K562 (cell line): ENCODE data around the gene ITK. TPM values are rescaled to one million over a fixed set of nuclear protein-coding genes. Genes with fewer than 3 reads are reported as not detected.

Source experiments
- ATAC-seq: fragments of 200-7000 bp; cut with Tn5 transposase; 3 replicates; pipeline ENCODE4 v1.9.1; 2020; ENCODE audit warnings: moderate library complexity
- BruUV-seq: library from RNA; stranded (reverse); fragments of 400-500 nt; replicated peaks from 2 replicates; lab custom pipeline; 2021; lab: Mats Ljungman, UMichigan
- CTCF ChIA-PET: fragments of 300-600 bp; formaldehyde crosslinking; extraction: SDS; loops from one replicate; lab custom pipeline; 2021; ENCODE audit warnings: low intra/inter-chr PET ratio; lab: Yijun Ruan, JAX
- POLR2A ChIA-PET: fragments of 300-600, 350-650 bp; sonication (Branson Sonifier 250); formaldehyde crosslinking; extraction: SDS; loops from one replicate; lab custom pipeline; 2021; ENCODE audit warnings: antibody characterized with exemption, inconsistent platforms; lab: Yijun Ruan, JAX
- DNase-seq, 4 experiments: peaks; one replicate each; pipeline versions ENCODE4 v3.0.0 to v3.0.0-alpha.2; 2011 to 2018; ENCODE audit warnings: low spot score in 3 of 4, mixed read lengths in 3 of 4; ENCODE audit errors: extremely low read depth in 1 of 4
- FAIRE-seq: peaks from 2 replicates; lab custom pipeline; 2011; peaks lifted over from hg19 to GRCh38; lab: Jason Lieb, UNC
- H2AFZ ChIP-seq: 2 replicates; pipeline ENCODE4 v1.6.0; 2011; ENCODE audit warnings: low read depth, low read length, control low read depth, inconsistent platforms
- H3K27ac ChIP-seq: fragments of 200-600 bp; 3 replicates; pipeline ENCODE4 v1.8.0; 2011; ENCODE audit warnings: low read depth, mild to moderate bottlenecking, control low read depth, inconsistent platforms, low read length, moderate library complexity, mixed read lengths; ENCODE audit errors: extremely low read depth
- H3K27me3 ChIP-seq, 2 experiments: fragments of 300-600 bp in 1 of 2; 2 replicates in 1 of 2; 3 replicates in 1 of 2; pipeline versions ENCODE4 v1.6.0 to v1.8.0; 2011; ENCODE audit warnings: inconsistent platforms in 2 of 2, low read length in 2 of 2, mild to moderate bottlenecking in 1 of 2, mixed read lengths in 1 of 2, moderate library complexity in 1 of 2; ENCODE audit not compliant: control insufficient read depth in 2 of 2, insufficient read depth in 2 of 2
- H3K36me3 ChIP-seq: fragments of 300-600 bp; 3 replicates; pipeline ENCODE4 v1.8.0; 2011; ENCODE audit warnings: mild to moderate bottlenecking, low read length, inconsistent platforms; ENCODE audit not compliant: control insufficient read depth, insufficient read depth
- H3K4me1 ChIP-seq, 2 experiments: fragments of 200-600 bp in 1 of 2; replicated peaks in 1 of 2; 2 replicates in 1 of 2; 3 replicates in 1 of 2; pipeline versions ENCODE4 v1.5.1 to v1.8.0; 2011; ENCODE audit warnings: inconsistent platforms in 2 of 2, low read length in 2 of 2, mild to moderate bottlenecking in 1 of 2, mixed read lengths in 1 of 2, moderate library complexity in 1 of 2; ENCODE audit not compliant: control insufficient read depth in 2 of 2, insufficient read depth in 2 of 2
- H3K4me2 ChIP-seq: 2 replicates; pipeline ENCODE4 v1.6.1; 2011; ENCODE audit warnings: low read length, control low read depth, inconsistent platforms, mixed read lengths; ENCODE audit not compliant: insufficient read depth
- H3K4me3 ChIP-seq: fragments of 200-600 bp; sonication (generic), shearing (Covaris generic); 2 replicates; pipeline ENCODE4 v1.5.1; 2016; ENCODE audit warnings: control low read depth, inconsistent platforms
- H3K79me2 ChIP-seq: fragments of 200-600 bp; 3 replicates; pipeline ENCODE4 v1.8.0; 2011; ENCODE audit warnings: low read length, inconsistent platforms; ENCODE audit not compliant: control insufficient read depth, insufficient read depth
- H3K9ac ChIP-seq, 2 experiments: 2 replicates each; pipeline versions ENCODE4 v1.6.0 to v1.6.1; 2011; ENCODE audit warnings: low read depth in 2 of 2, low read length in 2 of 2, control low read depth in 1 of 2, inconsistent platforms in 1 of 2, mild to moderate bottlenecking in 1 of 2, mixed read lengths in 1 of 2; ENCODE audit not compliant: insufficient read depth in 1 of 2
- H3K9me1 ChIP-seq: one replicate; pipeline ENCODE4 v1.6.0; 2011; ENCODE audit warnings: inconsistent platforms, mild to moderate bottlenecking, low read length, moderate library complexity; ENCODE audit not compliant: control insufficient read depth, insufficient read depth
- H3K9me3 ChIP-seq: replicated peaks from 2 replicates; pipeline ENCODE4 v1.5.1; 2011; ENCODE audit warnings: low read depth, low read length, inconsistent platforms; ENCODE audit not compliant: control insufficient read depth, insufficient read depth
- H4K20me1 ChIP-seq: replicated peaks from 2 replicates; pipeline ENCODE4 v1.6.1; 2011; ENCODE audit warnings: low read length, inconsistent platforms, mixed read lengths; ENCODE audit not compliant: control insufficient read depth, insufficient read depth
- ETV5 ChIP-seq: sonication (generic); formaldehyde crosslinking; IDR thresholded peaks from 2 replicates; pipeline ENCODE4 v1.4.0; 2020; ENCODE audit warnings: low read depth, mild to moderate bottlenecking, missing genetic modification reagents
- FOXK2 ChIP-seq, 2 experiments: fragments of 450-650 bp; IDR thresholded peaks in 1 of 2; conservative IDR thresholded peaks in 1 of 2; 2 replicates each; pipeline ENCODE4 v1.6.1; 2016; ENCODE audit warnings: low read depth in 2 of 2, mild to moderate bottlenecking in 1 of 2
- RBM15 ChIP-seq: fragments of 200-400 bp; formaldehyde crosslinking; IDR thresholded peaks from 2 replicates; pipeline ENCODE4 v1.6.1; 2018; ENCODE audit warnings: mild to moderate bottlenecking, low read length, moderate library complexity; ENCODE audit not compliant: insufficient read depth
- TCF7 ChIP-seq: sonication (generic); IDR thresholded peaks from 2 replicates; pipeline ENCODE4 v1.6.1; 2016; ENCODE audit warnings: antibody characterized with exemption, borderline replicate concordance
- ZNF76 ChIP-seq: fragments of 250-450 bp; sonication (Bioruptor Pico); IDR thresholded peaks from 2 replicates; pipeline ENCODE4 v1.4.0; 2020; ENCODE audit warnings: mild to moderate bottlenecking, moderate library complexity, borderline replicate concordance
- WGBS: fragments of 100-300 bp; shearing (Covaris generic); methylation state at CpG from one replicate; pipeline ENCODE4 v1.1.6; 2016; ENCODE audit warnings: low coverage, mixed read lengths; ENCODE audit not compliant: insufficient coverage; ENCODE audit errors: missing lambda C conversion rate; 5-methylcytosine and 5-hydroxymethylcytosine counted together
- in situ Hi-C: fragments of 300-500 bp; cut with MboI; formaldehyde crosslinking; loops from 4 replicates; pipeline ENCODE4 v1.15.0; 2018; ENCODE audit warnings: inconsistent platforms, mixed read lengths
- intact Hi-C: fragments of 100-400 bp; cut with micrococcal nuclease; formaldehyde crosslinking; loops from 2 replicates; pipeline ENCODE4 v1.14.2; 2022
- polyA plus RNA-seq, 8 experiments: library from polyadenylated mRNA; depleted of rRNA in 4 of 8; stranded (reverse) in 5 of 8; unstranded in 3 of 8; fragments of >200 nt; fragmentation: Nextera tagmentation in 2 of 8; fragmentation: Illumina TruSeq in 1 of 8; extraction: Ambion mirVana in 2 of 8; extraction: Trizol in 1 of 8; gene quantifications; 2 replicates each; pipeline versions ENCODE4 v1.2.1 to v1.2.3, GENCODE V29; 2011 to 2014; ENCODE audit warnings: inconsistent platforms in 1 of 8, missing spikeins in 1 of 8
- total RNA-seq, 7 experiments: library from RNA; depleted of rRNA in 6 of 7; stranded (reverse); fragments of >200 nt in 6 of 7; fragmentation: Illumina TruSeq in 2 of 7; extraction: Trizol in 2 of 7; gene quantifications; 2 replicates each; pipeline versions ENCODE4 v1.2.1 to v1.2.3, GENCODE V29; 2011 to 2021; ENCODE audit warnings: low replicate concordance in 1 of 7
- TF ChIP-seq, protein P1 (sequence below), 2 experiments: fragments of 250-450 bp in 1 of 2; fragments of 450-650 bp in 1 of 2; sonication (Bioruptor Pico) in 1 of 2; IDR thresholded peaks; 2 replicates each; pipeline versions ENCODE4 v1.6.1 to v1.8.0; 2016 to 2021; ENCODE audit warnings: mild to moderate bottlenecking in 2 of 2, moderate library complexity in 2 of 2, missing compliant biosample characterization in 1 of 2, missing genetic modification characterization in 1 of 2
- TF ChIP-seq, protein P2 (sequence below), 3 experiments: IDR thresholded peaks in 2 of 3; conservative IDR thresholded peaks in 1 of 3; 2 replicates each; pipeline ENCODE4 v1.5.1; 2011 to 2012; ENCODE audit warnings: low read length in 3 of 3, mild to moderate bottlenecking in 3 of 3, control low read depth in 2 of 3, improper control_type of control experiment in 1 of 3, inconsistent platforms in 1 of 3, low read depth in 1 of 3, mixed read lengths in 1 of 3, moderate library complexity in 1 of 3; ENCODE audit not compliant: insufficient read depth in 2 of 3

Gene ITK
- total and polyA plus RNA-seq, 9 of the 15 experiments (the other 6 are each of a cell fraction or from before 2014, with no cell fraction given) = 0.04 to 0.75 TPM; not detected in 7

DNA sequence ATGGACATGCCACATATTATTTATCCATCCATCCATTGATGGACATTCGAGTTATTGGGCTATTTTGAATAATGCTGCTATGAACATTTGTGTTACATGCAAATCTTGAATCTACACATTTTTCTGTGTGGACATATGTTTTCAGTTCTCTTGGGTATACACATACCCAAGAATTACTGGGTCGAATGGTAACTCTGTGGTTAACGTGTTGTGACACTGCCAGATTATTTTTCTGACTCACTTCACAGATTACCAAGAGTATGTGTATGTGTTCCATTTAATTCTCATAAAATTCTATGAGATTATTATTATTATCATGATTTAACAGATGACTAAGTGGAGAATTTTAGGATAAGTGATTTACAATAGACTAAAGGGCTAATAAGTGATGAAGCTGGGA lies 112.0 kb downstream of the ITK start (continued):
- TF ChIP-seq RBM15 (no peak), ZNF76 (CRISPR knock-in tag) (no peak), ETV5 (CRISPR knock-in tag) (no peak), FOXK2 (conservative IDR thresholded peaks at IDR 0.05 in 1 of 2, IDR thresholded peaks at IDR 0.05 in 1 of 2; ENCODE audit: low read depth in 2 of 2) (no peak)
- TF ChIP-seq, protein P1, sequence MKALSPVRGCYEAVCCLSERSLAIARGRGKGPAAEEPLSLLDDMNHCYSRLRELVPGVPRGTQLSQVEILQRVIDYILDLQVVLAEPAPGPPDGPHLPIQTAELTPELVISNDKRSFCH (CRISPR knock-in tag; IDR thresholded peaks at IDR 0.05) = no peak
- TF ChIP-seq, protein P1 (tag; IDR thresholded peaks at IDR 0.05) = no peak

DNA sequence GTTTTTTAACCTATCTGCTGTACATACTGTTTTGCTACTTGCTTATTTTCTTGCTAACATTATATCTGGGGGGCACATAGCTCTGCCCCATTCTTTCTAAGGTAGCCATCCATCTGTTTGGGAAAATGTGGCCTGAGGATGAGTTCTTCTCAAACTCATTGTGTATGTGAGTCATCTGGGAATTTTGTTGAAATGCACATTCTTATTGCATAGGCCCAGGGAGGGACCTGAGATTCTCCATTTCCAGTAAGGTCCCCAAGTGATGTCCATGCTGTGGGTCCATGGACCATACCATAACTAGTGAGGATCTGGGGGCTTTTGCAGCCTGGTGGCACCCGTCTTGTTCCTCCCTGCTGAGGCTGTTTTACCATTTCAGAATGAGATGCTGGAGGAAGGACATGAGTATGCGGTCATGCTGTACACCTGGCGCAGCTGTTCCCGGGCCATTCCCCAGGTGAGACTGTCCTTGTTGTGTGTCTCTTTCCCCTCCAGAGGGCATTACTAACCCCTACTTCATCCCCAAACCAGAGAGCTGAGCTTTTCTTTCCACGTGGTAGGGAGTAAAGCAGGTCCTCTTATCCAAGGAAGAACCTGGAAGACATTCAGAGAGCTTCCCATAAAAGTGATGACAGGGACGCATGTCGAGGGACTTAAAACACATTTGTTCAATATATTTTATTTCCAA lies 113.9 kb downstream of the ITK start:
- Histone ChIP-seq H3K4me1 (no peaks in the 10 kb centered on the region; a peak in 1 of 5 replicates), H3K27me3 (peaks cover 0 to 14% of the 10 kb centered on the region in 2 experiments; a peak in 3 of 5 replicates), H3K9me1 (no peaks in the 10 kb centered on the region), H4K20me1 (no peaks in the 10 kb centered on the region), H3K36me3 (no peaks in the 10 kb centered on the region), H3K27ac (no peak overlapping the region), H3K4me2 (no peak overlapping the region), H3K9ac (no peak overlapping the region), H3K4me3 (no peak overlapping the region), H2AFZ (no peak overlapping the region), H3K79me2 (no peaks in the 10 kb centered on the region), H3K9me3 (no peaks in the 10 kb centered on the region)
- no peak for FAIRE-seq
- intact Hi-C loops = no loop called here
- 0 out of 3 replicates have a peak, but pooled peaks have one; percentile 29 for ATAC-seq
- DNase-seq = no peak
- 17% methylated on average over 7 of the region's 7 CpGs for WGBS
- in situ Hi-C loops = no loop called here
- no TSS peak for BruUV-seq
- ChIA-PET POLR2A (interaction anchor here (0.6 kb wide), 1 partner anchor 107 kb away, joined by 3 read pairs; no protein-coding TSS in a partner anchor), CTCF (no interaction called here)
- TF ChIP-seq, protein P2, sequence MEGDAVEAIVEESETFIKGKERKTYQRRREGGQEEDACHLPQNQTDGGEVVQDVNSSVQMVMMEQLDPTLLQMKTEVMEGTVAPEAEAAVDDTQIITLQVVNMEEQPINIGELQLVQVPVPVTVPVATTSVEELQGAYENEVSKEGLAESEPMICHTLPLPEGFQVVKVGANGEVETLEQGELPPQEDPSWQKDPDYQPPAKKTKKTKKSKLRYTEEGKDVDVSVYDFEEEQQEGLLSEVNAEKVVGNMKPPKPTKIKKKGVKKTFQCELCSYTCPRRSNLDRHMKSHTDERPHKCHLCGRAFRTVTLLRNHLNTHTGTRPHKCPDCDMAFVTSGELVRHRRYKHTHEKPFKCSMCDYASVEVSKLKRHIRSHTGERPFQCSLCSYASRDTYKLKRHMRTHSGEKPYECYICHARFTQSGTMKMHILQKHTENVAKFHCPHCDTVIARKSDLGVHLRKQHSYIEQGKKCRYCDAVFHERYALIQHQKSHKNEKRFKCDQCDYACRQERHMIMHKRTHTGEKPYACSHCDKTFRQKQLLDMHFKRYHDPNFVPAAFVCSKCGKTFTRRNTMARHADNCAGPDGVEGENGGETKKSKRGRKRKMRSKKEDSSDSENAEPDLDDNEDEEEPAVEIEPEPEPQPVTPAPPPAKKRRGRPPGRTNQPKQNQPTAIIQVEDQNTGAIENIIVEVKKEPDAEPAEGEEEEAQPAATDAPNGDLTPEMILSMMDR (IDR thresholded peaks at IDR 0.05 in 2 of 3, conservative IDR thresholded peaks at IDR 0.05 in 1 of 3; ENCODE audit: insufficient read depth in 2 of 3, low read depth in 1 of 3, low read length in 3 of 3) = peak in 1 of 3 experiments; percentile 19; a peak in 1 of 6 replicates
- no peak for TF ChIP-seq TCF7
